Trophoblast cell (in vitro differentiated cells and primary cell): ENCODE results near the gene SCP2D1.

Source experiments
- DNase-seq, 2 donors: peaks; one replicate each; pipeline ENCODE4 v3.0.0-alpha.2; 2016
- H2AFZ ChIP-seq: 2 replicates; pipeline ENCODE4 v1.6.1; 2013; ENCODE audit warnings: low read length, moderate library complexity, mild to moderate bottlenecking; ENCODE audit not compliant: insufficient read depth, poor library complexity
- H2AK5ac ChIP-seq: 2 replicates; pipeline ENCODE4 v1.6.1; 2013; ENCODE audit warnings: mild to moderate bottlenecking, low read length
- H2BK120ac ChIP-seq: 2 replicates; pipeline ENCODE4 v1.6.1; 2013; ENCODE audit warnings: low read length, mild to moderate bottlenecking, moderate library complexity; ENCODE audit not compliant: insufficient read depth, poor library complexity
- H2BK12ac ChIP-seq: 2 replicates; pipeline ENCODE4 v1.6.1; 2013; ENCODE audit warnings: mild to moderate bottlenecking, low read length, moderate library complexity
- H2BK5ac ChIP-seq: 2 replicates; pipeline ENCODE4 v1.6.1; 2013; ENCODE audit warnings: low read length, low read depth, moderate library complexity, mild to moderate bottlenecking; ENCODE audit not compliant: poor library complexity
- H3K14ac ChIP-seq: 2 replicates; pipeline ENCODE4 v1.6.1; 2013; ENCODE audit warnings: mild to moderate bottlenecking, low read length
- H3K18ac ChIP-seq: 2 replicates; pipeline ENCODE4 v1.6.1; 2013; ENCODE audit warnings: mild to moderate bottlenecking, low read length
- H3K23ac ChIP-seq: 2 replicates; pipeline ENCODE4 v1.6.1; 2013; ENCODE audit warnings: low read length
- H3K27ac ChIP-seq: 2 replicates; pipeline ENCODE4 v1.5.1; 2013; ENCODE audit warnings: low read depth, mild to moderate bottlenecking, inconsistent platforms, low read length, moderate library complexity
- H3K27me3 ChIP-seq: 2 replicates; pipeline ENCODE4 v1.6.1; 2013; ENCODE audit warnings: inconsistent platforms, mild to moderate bottlenecking, low read length, moderate library complexity; ENCODE audit not compliant: insufficient read depth
- H3K36me3 ChIP-seq, 2 experiments: 1 replicate in 1 of 2; 2 replicates in 1 of 2; pipeline ENCODE4 v1.6.1; 2013; ENCODE audit warnings: low read length in 2 of 2, mild to moderate bottlenecking in 2 of 2, moderate library complexity in 1 of 2; ENCODE audit not compliant: insufficient read depth in 2 of 2, control insufficient read depth in 1 of 2
- H3K4ac ChIP-seq: 2 replicates; pipeline ENCODE4 v1.6.1; 2013; ENCODE audit warnings: low read depth, mild to moderate bottlenecking, low read length, moderate library complexity
- H3K4me1 ChIP-seq, 2 experiments: 1 replicate in 1 of 2; 2 replicates in 1 of 2; pipeline ENCODE4 v1.6.1; 2013; ENCODE audit warnings: low read length in 2 of 2, mild to moderate bottlenecking in 2 of 2, moderate library complexity in 1 of 2; ENCODE audit not compliant: insufficient read depth in 2 of 2, control insufficient read depth in 1 of 2
- H3K4me2 ChIP-seq: 2 replicates; pipeline ENCODE4 v1.6.1; 2013; ENCODE audit warnings: inconsistent platforms, mild to moderate bottlenecking, low read length, moderate library complexity
- H3K4me3 ChIP-seq: 2 replicates; pipeline ENCODE4 v1.5.1; 2013; ENCODE audit warnings: mild to moderate bottlenecking, low read depth, low read length, inconsistent platforms
- H3K79me1 ChIP-seq: one replicate; pipeline ENCODE4 v1.6.1; 2013; ENCODE audit warnings: low read length
- H3K79me2 ChIP-seq: 2 replicates; pipeline ENCODE4 v1.6.1; 2013; ENCODE audit warnings: low read length, mild to moderate bottlenecking; ENCODE audit not compliant: control insufficient read depth, insufficient read depth, poor library complexity
- H3K9ac ChIP-seq: 2 replicates; pipeline ENCODE4 v1.6.1; 2013; ENCODE audit warnings: mild to moderate bottlenecking, low read length
- H3K9me3 ChIP-seq: 2 replicates; pipeline ENCODE4 v1.6.1; 2013; ENCODE audit warnings: low read depth, mild to moderate bottlenecking, control low read depth, inconsistent platforms, low read length; ENCODE audit not compliant: insufficient read depth
- H4K12ac ChIP-seq: 2 replicates; pipeline ENCODE4 v1.6.1; 2013; ENCODE audit warnings: low read depth, mild to moderate bottlenecking, low read length, moderate library complexity
- H4K8ac ChIP-seq: 2 replicates; pipeline ENCODE4 v1.6.1; 2013; ENCODE audit warnings: low read depth, mild to moderate bottlenecking, low read length, moderate library complexity
- H4K91ac ChIP-seq: one replicate; pipeline ENCODE4 v1.6.1; 2013; ENCODE audit warnings: low read depth, mild to moderate bottlenecking, low read length, moderate library complexity
- WGBS: extraction: QIAGEN DNeasy Blood & Tissue Kit; methylation state at CpG from one replicate; pipeline ENCODE4 v1.1.7; 2013; ENCODE audit warnings: missing lambda C conversion rate; ENCODE audit not compliant: insufficient read length, insufficient coverage; ENCODE audit errors: extremely low coverage; 5-methylcytosine and 5-hydroxymethylcytosine counted together

Gene SCP2D1

DNA sequence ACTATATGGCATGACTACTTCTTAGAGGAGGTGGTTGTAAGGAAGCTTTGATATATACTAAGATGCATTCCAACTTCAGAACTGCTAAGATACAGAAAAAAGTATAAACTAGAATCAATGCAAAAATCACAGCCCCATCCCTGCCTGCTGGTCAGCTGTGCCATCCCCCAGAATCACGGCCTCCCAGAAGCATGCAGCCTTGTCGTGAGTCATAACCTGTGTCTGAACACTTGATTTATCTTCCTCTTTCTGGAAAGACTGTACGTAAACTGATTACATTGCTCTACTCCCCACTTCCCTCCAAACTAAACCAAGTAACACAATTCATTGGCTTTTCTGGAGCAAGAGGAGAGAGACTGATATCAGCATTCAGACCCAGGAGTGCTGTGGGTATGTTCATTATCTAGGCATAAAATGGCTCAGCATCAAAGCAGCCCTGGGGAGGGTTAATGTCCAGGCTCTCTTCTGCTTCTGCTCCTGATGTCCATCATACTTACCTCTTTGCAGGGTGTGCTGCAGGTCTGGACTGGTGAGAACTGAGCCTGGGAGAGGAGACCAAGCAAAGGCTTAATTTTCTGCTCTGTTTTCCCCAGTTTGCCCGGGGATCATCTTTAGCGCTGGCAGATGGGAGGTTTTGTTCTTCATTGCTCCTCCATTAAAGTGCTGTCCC is 18.4 kb downstream of the SCP2D1 start:
- Histone ChIP-seq H3K4me3 (no peak overlapping the region), H4K12ac (no peak overlapping the region), H3K79me2 (no peaks in the 10 kb centered on the region), H2AFZ (no peak overlapping the region), H3K14ac (no peak overlapping the region), H3K27ac (no peak overlapping the region), H3K4me1 (no peaks in the 10 kb centered on the region), H2AK5ac (no peak overlapping the region), H3K27me3 (no peaks in the 10 kb centered on the region), H3K4me2 (no peak overlapping the region), H3K79me1 (no peaks in the 10 kb centered on the region), H4K91ac (no peak overlapping the region), H3K9me3 (no peaks in the 10 kb centered on the region), H3K18ac (no peak overlapping the region), H2BK120ac (no peak overlapping the region), H3K23ac (no peak overlapping the region), H3K9ac (no peak overlapping the region), H3K4ac (no peak overlapping the region), H4K8ac (no peak overlapping the region), H3K36me3 (no peaks in the 10 kb centered on the region), H2BK12ac (no peak overlapping the region), H2BK5ac (no peak overlapping the region)
- DNase-seq, result peak in 1 of 2 donors; percentile 6
- WGBS, result no CpG with 5 or more reads among the region's 5 CpGs

DNA sequence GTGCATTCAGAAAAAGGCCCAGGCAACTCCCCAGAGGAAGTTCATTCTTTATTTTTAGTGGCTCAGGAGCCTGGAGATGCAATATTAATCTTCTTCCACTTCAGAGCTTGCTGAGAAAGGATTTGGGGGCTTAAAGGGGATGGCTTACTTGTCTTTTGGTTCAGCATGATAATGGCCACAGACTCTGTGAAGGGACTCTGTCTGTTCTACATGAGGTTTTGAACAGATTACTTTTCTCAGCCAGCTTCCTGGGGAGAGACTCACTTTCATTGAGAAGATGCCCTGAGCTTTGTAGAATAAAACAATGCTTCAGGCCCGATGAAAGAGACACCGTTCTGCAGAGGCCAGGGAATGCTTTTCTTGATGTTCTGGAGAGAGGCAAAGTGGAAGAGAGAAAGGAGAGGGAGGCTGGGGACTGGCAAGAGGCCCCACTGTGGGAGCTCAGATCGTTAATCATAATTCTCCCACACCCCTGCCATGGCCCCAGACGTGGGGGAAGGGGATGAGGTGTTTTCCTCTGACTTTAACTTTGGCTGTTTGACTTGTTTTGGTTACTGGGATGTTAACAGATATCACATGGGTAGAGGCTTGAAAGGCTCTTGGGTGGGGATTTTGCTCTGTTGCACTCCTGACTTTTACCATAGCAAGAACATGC is 19.1 kb downstream of the SCP2D1 start:
- Histone ChIP-seq H3K23ac (no peak overlapping the region), H3K4me3 (no peak overlapping the region), H2BK12ac (no peak overlapping the region), H2AK5ac (no peak overlapping the region), H2BK120ac (no peak overlapping the region), H3K9ac (no peak overlapping the region), H3K79me1 (no peaks in the 10 kb centered on the region), H3K4me1 (no peaks in the 10 kb centered on the region), H3K4me2 (no peak overlapping the region), H3K9me3 (no peaks in the 10 kb centered on the region), H4K12ac (no peak overlapping the region), H4K8ac (no peak overlapping the region), H3K79me2 (no peaks in the 10 kb centered on the region), H2AFZ (no peak overlapping the region), H3K36me3 (no peaks in the 10 kb centered on the region), H4K91ac (no peak overlapping the region), H3K27me3 (no peaks in the 10 kb centered on the region), H3K4ac (no peak overlapping the region), H3K18ac (no peak overlapping the region), H3K27ac (no peak overlapping the region), H3K14ac (no peak overlapping the region), H2BK5ac (no peak overlapping the region)
- no CpG with 5 or more reads among the region's 4 CpGs for WGBS
- no peak for DNase-seq

DNA sequence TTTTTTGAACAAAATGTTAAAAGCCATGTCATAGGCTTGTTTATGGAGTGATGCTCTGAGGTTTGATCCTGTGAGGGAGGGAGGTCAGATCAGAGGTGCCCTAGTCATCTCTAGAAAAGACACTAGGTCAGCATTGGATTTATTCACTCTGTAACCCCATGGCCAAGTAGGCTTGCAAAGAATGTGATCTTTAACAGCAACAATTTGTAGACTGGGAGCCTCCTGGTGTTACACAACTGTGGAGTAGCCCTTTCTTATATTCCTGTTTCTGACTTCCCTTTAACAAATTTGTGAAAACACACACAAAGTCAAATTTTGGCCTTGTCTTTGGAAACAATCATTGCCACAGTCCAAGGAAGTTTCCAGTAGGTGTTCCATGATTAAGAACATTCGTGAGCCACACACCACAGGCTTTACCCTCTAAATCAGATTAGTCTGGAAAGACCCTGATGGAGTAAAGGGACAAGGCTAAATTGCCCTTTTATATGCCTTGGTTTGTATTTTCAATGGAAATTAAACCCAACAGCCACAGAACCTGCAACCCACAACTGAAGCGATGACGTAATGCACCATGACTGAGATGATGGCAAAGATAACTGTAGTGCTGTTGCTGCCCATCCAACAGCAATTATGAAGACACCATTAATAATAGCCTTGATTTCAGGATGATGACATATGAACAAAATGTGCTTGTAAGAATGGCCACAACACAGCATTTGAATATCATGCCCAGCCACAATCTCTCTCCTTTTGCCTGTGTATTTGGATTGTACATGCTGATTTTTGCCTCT is 22.1 kb downstream of the SCP2D1 start:
- Histone ChIP-seq H2AK5ac (no peak overlapping the region), H3K4me2 (no peak overlapping the region), H3K4ac (no peak overlapping the region), H3K9me3 (no peaks in the 10 kb centered on the region), H2BK120ac (no peak overlapping the region), H3K18ac (no peak overlapping the region), H3K36me3 (no peaks in the 10 kb centered on the region), H4K12ac (no peak overlapping the region), H3K4me3 (no peak overlapping the region), H3K9ac (no peak overlapping the region), H4K91ac (no peak overlapping the region), H3K4me1 (no peaks in the 10 kb centered on the region), H2AFZ (no peak overlapping the region), H3K27ac (no peak overlapping the region), H4K8ac (no peak overlapping the region), H3K27me3 (no peaks in the 10 kb centered on the region), H3K23ac (no peak overlapping the region), H3K79me2 (no peaks in the 10 kb centered on the region), H2BK5ac (no peak overlapping the region), H3K79me1 (no peaks in the 10 kb centered on the region), H3K14ac (no peak overlapping the region), H2BK12ac (no peak overlapping the region)
- DNase-seq, result peak in 1 of 2 donors; percentile 4
- WGBS, result no CpG with 5 or more reads among the region's 3 CpGs

DNA sequence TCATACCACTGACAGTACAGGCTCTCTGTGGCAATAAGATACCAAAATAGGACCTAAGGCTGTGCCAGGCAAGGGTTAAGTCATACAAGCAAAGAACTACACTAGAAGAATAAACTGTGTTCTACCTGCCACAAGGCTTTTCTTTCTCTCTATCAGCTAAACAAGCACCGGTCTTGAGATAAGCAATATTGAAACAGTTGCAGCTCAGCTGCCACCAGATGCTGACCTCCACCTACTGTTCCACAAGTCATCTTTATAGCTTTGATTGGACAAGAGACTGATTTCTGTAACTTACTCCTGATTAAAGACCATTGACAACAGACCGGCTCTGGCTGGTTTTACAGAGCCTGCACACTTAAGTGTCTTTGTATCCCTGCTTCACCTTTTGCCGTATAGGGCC is 24.1 kb downstream of the SCP2D1 start:
- peak in 1 of 2 donors; percentile 14 for DNase-seq
- H3K23ac ChIP-seq, result no peak overlapping the region
- H3K14ac ChIP-seq, result no peak overlapping the region
- no peak overlapping the region for H3K27ac ChIP-seq
- no peaks in the 10 kb centered on the region for H3K79me2 ChIP-seq
- H2AFZ ChIP-seq, result no peak overlapping the region
- H4K91ac ChIP-seq, result no peak overlapping the region
- H3K4me3 ChIP-seq, result no peak overlapping the region
- no peaks in the 10 kb centered on the region for H3K27me3 ChIP-seq
- no peak overlapping the region for H2BK12ac ChIP-seq
- H3K4me2 ChIP-seq, result no peak overlapping the region
- H4K8ac ChIP-seq, result no peak overlapping the region
- H2BK120ac ChIP-seq, result no peak overlapping the region
- H2AK5ac ChIP-seq, result no peak overlapping the region
- no peaks in the 10 kb centered on the region for H3K36me3 ChIP-seq
- H4K12ac ChIP-seq, result no peak overlapping the region
- no peak overlapping the region for H3K4ac ChIP-seq
- H3K79me1 ChIP-seq, result no peaks in the 10 kb centered on the region
- WGBS, result no CpG with 5 or more reads among the region's 3 CpGs
- no peak overlapping the region for H3K18ac ChIP-seq
- H2BK5ac ChIP-seq, result no peak overlapping the region
- H3K9ac ChIP-seq, result no peak overlapping the region
- H3K9me3 ChIP-seq, result no peaks in the 10 kb centered on the region
- H3K4me1 ChIP-seq, result no peaks in the 10 kb centered on the region
